DND-41 (cell line): ENCODE results near the gene P2RY10.

ENCODE experiments used
- ATAC-seq: fragments of 200-7000 bp; cut with Tn5 transposase; 3 replicates; pipeline ENCODE4 v1.9.1; 2021; ENCODE audit warnings: low read depth; ENCODE audit not compliant: insufficient read depth
- DNase-seq: peaks from one replicate; pipeline ENCODE4 v3.0.0-alpha.2; 2020
- H2AFZ ChIP-seq: 2 replicates; pipeline ENCODE4 v1.6.0; 2012; ENCODE audit warnings: low read depth, low read length
- H3K27ac ChIP-seq: 2 replicates; pipeline ENCODE4 v1.5.1; 2012; ENCODE audit warnings: low read length, inconsistent platforms
- H3K27me3 ChIP-seq: fragments of 200-600 bp; sonication (generic); 2 replicates; pipeline ENCODE4 v1.6.0; 2012; ENCODE audit warnings: low read length, mild to moderate bottlenecking, inconsistent platforms; ENCODE audit not compliant: insufficient read depth, poor library complexity
- H3K36me3 ChIP-seq: 2 replicates; pipeline ENCODE4 v1.5.1; 2012; ENCODE audit warnings: low read length, inconsistent platforms; ENCODE audit not compliant: insufficient read depth
- H3K4me1 ChIP-seq: 2 replicates; pipeline ENCODE4 v1.5.1; 2012; ENCODE audit warnings: mild to moderate bottlenecking, low read length; ENCODE audit not compliant: insufficient read depth
- H3K4me2 ChIP-seq: 2 replicates; pipeline ENCODE4 v1.6.0; 2012; ENCODE audit warnings: mild to moderate bottlenecking, moderate library complexity, low read length, inconsistent platforms; ENCODE audit not compliant: insufficient read depth
- H3K4me3 ChIP-seq, 2 experiments: fragments of 200-600 bp in 1 of 2; shearing (Covaris generic) in 1 of 2; 2 replicates each; pipeline ENCODE4 v1.5.1; 2012 to 2016; ENCODE audit warnings: inconsistent platforms in 2 of 2, low read length in 2 of 2, mild to moderate bottlenecking in 2 of 2, low read depth in 1 of 2, moderate library complexity in 1 of 2
- H3K79me2 ChIP-seq: 2 replicates; pipeline ENCODE4 v1.6.0; 2012; ENCODE audit warnings: low read length, inconsistent platforms; ENCODE audit not compliant: insufficient read depth
- H3K9ac ChIP-seq: 2 replicates; pipeline ENCODE4 v1.6.0; 2012; ENCODE audit warnings: low read depth, mild to moderate bottlenecking, inconsistent platforms, low read length, moderate library complexity
- H3K9me3 ChIP-seq: 2 replicates; pipeline ENCODE4 v1.5.1; 2012; ENCODE audit warnings: low read length, moderate library complexity, mild to moderate bottlenecking, inconsistent platforms; ENCODE audit not compliant: insufficient read depth, severe bottlenecking
- H4K20me1 ChIP-seq: 2 replicates; pipeline ENCODE4 v1.6.0; 2012; ENCODE audit warnings: low read length; ENCODE audit not compliant: insufficient read depth
- EZH2 ChIP-seq: IDR thresholded peaks from 3 replicates; pipeline ENCODE4 v1.6.1; 2012; ENCODE audit warnings: borderline replicate concordance, low read depth, mild to moderate bottlenecking, moderate library complexity, low read length, inconsistent platforms; ENCODE audit not compliant: severe bottlenecking
- TF ChIP-seq, protein P1 (sequence below): IDR thresholded peaks from 2 replicates; pipeline ENCODE4 v1.5.1; 2012; ENCODE audit warnings: borderline replicate concordance, low read length, moderate library complexity, mild to moderate bottlenecking; ENCODE audit not compliant: poor library complexity, severe bottlenecking; ENCODE audit errors: extremely low read depth

Gene P2RY10

DNA sequence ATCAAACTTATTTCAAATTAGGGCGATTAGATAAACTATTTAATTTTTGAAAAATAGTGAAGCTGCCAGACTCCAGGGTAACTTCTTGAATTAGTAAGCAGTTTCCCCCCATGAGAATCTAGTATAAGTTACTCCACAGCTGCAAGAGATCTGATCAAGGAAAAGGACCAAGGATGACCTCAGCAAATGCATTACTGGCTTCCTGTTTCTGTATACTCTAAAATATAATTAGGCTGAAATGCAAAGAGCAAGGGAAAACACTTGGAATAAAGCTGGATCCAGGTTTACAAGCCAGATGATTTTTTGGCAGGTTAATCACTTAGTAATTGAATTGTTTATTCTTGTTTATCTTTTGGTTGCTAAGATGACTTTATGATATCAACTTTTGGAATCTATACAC lies 13.4 kb upstream of the P2RY10 start:
- peaks cover 5% of the 10 kb centered on the region; the same call in 1 of the 2 replicates for H3K4me1 ChIP-seq
- H3K4me3 ChIP-seq: no peak overlapping the region
- no peak for TF ChIP-seq EZH2
- TF ChIP-seq, protein P1, sequence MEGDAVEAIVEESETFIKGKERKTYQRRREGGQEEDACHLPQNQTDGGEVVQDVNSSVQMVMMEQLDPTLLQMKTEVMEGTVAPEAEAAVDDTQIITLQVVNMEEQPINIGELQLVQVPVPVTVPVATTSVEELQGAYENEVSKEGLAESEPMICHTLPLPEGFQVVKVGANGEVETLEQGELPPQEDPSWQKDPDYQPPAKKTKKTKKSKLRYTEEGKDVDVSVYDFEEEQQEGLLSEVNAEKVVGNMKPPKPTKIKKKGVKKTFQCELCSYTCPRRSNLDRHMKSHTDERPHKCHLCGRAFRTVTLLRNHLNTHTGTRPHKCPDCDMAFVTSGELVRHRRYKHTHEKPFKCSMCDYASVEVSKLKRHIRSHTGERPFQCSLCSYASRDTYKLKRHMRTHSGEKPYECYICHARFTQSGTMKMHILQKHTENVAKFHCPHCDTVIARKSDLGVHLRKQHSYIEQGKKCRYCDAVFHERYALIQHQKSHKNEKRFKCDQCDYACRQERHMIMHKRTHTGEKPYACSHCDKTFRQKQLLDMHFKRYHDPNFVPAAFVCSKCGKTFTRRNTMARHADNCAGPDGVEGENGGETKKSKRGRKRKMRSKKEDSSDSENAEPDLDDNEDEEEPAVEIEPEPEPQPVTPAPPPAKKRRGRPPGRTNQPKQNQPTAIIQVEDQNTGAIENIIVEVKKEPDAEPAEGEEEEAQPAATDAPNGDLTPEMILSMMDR: no peak
- ATAC-seq (no peak), DNase-seq (no peak)
- no peak overlapping the region for H3K27ac ChIP-seq
- no peaks in the 10 kb centered on the region for H3K9me3 ChIP-seq
- H3K4me2 ChIP-seq: no peak overlapping the region
- H3K9ac ChIP-seq: no peak overlapping the region
- H4K20me1 ChIP-seq: no peaks in the 10 kb centered on the region
- H3K36me3 ChIP-seq: no peaks in the 10 kb centered on the region
- no peak overlapping the region for H2AFZ ChIP-seq
- no peaks in the 10 kb centered on the region for H3K79me2 ChIP-seq
- H3K27me3 ChIP-seq: no peaks in the 10 kb centered on the region

DNA sequence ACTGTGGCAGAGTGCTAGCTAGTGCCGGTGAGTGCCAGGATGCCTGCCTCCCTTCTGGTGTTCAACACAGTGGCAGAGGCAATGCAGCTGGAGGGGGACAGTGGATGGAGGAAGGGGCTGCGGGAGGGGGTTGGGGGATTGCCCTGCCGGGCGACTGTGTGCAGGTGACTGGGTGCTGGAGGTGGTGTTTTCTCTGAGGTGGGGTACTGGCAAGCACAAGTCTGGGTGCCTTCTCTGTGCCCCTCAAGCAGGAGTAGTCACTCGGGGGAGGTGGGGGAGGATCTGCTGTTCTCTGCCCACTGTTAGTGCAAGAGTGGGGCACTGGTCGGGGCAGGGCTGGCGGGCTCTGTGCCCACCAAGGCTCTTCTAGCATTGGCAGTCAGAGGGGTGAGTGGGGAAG lies 10.3 kb upstream of the P2RY10 start:
- DNase-seq (no peak), ATAC-seq (no peak)
- H2AFZ ChIP-seq: no peak overlapping the region
- H4K20me1 ChIP-seq: no peaks in the 10 kb centered on the region
- H3K27me3 ChIP-seq: no peaks in the 10 kb centered on the region
- H3K4me3 ChIP-seq: no peak overlapping the region
- H3K4me1 ChIP-seq: peaks cover 5% of the 10 kb centered on the region; the same call in 1 of the 2 replicates
- H3K79me2 ChIP-seq: no peaks in the 10 kb centered on the region
- no peak overlapping the region for H3K9ac ChIP-seq
- H3K36me3 ChIP-seq: no peaks in the 10 kb centered on the region
- H3K4me2 ChIP-seq: no peak overlapping the region
- no peak overlapping the region for H3K27ac ChIP-seq
- TF ChIP-seq, protein P1: no peak
- TF ChIP-seq EZH2: no peak
- H3K9me3 ChIP-seq: no peaks in the 10 kb centered on the region

DNA sequence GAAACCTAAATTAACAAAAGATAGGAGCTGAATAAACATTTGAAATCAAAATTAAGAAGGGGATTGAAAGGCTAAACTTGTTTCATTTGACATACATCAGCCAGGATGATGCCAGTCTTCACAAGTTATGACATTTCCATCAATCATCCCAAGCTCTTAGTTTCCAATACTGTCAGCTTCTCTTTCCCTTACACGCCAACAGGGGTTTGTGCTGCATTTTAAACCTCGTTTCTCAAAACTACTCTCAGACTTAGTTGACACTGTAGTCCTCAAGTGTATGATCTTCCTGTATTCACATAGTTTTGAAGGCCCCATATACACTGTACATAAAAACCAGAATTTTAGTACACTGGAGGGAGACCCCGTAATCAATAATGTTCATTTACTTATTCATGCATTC lies 840 bp upstream of the P2RY10 start:
- H3K27ac ChIP-seq: no peak overlapping the region
- no peak for DNase-seq
- no peaks in the 10 kb centered on the region for H3K9me3 ChIP-seq
- no peak for TF ChIP-seq EZH2
- TF ChIP-seq, protein P1: no peak
- H4K20me1 ChIP-seq: no peaks in the 10 kb centered on the region
- H3K9ac ChIP-seq: no peak overlapping the region
- H3K4me3 ChIP-seq: no peak overlapping the region
- no peaks in the 10 kb centered on the region for H3K27me3 ChIP-seq
- no peak overlapping the region for H2AFZ ChIP-seq
- no peak for ATAC-seq
- no peaks in the 10 kb centered on the region for H3K79me2 ChIP-seq
- no peak overlapping the region for H3K4me2 ChIP-seq
- H3K36me3 ChIP-seq: no peaks in the 10 kb centered on the region
- H3K4me1 ChIP-seq: peaks cover 17% of the 10 kb centered on the region
